ENCODE data around the gene INPP5F. TPM values are rescaled to one million over a fixed set of nuclear protein-coding genes. Genes with fewer than 3 reads are reported as not detected.
A peak's percentile ranks its signal among the peaks of the same experiment; 100 is the strongest.
"Not testable (repeated sequence)": the region's sequence is repeated elsewhere in the genome, so short reads cannot be mapped to it uniquely, and the experiment has no call there.

The INPP5F gene
- total RNA-seq, 1 experiment from 2014 or later = 13.2 TPM

DNA sequence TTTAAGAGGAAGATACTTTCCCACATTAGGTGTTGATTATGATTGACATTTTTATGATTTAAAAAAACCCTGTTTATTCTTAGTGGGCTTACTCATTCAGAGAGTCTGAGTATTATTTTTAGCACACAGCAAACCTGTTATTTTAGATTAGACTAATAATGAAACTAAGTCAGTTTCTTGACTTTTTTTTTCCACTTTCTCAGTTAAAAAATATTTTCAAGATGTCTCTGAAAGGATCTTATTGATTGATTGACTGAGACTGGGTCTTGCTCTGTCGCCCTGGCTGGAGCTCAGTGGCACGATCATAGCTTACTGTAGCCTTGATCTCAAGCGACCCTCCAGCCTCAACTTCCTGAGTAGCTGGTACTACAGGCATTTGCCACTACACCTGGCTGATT lies 20.4 kb upstream of the INPP5F start:
- no peak for DNase-seq (ENCODE audit: low read depth)

DNA sequence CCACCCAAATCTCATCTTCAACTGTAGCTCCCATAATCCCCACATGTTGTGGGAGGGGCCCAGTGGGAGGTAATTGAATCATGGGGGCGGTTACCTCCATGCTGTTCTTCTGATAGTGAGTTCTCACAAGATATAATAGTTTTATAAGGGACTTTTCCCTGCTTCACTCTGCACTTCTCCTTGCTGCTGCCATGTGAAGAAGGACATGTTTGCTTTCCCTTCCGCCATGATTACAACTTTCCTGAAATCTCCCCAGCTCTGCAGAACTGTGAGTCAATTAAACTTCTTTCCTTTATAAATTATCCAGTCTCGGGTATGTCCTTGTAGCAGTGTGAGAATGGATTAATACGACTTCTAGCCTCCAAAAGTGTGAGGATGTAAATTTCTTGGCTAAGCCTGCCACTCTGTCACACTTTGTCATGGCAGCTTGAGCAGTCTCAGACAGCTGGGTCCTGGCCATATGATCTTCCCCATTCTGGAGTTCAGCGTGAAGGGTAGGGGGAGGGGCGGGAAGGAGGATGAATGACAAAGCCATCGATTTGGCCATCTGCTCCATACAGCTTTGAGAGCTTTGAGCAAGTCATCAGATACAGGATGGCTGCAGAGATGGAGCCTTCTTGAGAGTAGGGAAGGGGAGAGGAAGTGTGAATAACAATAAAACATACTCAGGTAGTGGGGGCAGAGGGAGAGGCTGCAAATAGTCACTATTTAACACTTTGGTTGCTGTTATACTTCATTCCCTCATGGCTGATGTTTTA lies 19.1 kb upstream of the INPP5F start:
- no peak for DNase-seq (ENCODE audit: low read depth)

DNA sequence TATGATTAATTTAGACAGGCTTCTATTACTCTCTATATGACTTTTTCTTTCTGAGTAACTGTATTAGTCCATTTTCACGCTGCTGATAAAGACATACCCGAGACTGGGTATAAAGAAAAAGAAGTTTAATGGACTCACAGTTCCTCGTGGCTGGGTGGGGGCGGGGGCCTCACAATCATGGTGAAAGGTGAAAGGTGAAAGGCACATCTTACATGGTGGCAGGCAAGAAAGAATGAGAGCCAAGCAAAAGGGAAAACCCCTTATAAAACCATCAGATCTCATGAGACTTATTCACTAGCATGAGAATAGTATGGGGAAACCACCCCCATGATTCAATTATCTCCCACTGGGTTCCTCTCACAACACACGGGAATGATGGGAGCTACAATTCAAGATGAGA lies 18.5 kb upstream of the INPP5F start:
- not testable (repeated sequence) for DNase-seq (ENCODE audit: low read depth)

DNA sequence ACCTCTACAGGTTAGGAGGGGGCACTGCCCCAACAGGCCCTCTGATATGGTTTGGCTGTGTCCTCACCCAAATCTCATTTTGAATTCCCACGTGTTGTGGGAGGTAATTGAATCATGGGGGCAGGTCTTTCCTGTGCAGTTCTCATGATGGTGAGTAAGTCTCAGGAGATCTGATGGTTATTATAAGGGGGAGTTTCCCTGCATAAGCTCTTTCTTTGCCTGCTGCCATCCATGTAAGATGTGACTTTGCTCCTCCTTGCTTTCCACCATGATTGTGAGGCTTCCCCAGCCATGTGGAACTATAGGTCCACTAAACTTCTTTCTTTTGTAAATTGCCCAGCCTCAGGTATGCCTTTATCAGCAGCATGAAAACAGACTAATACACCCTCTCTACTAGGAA lies 14.9 kb upstream of the INPP5F start:
- not testable (repeated sequence) for DNase-seq (ENCODE audit: low read depth)

DNA sequence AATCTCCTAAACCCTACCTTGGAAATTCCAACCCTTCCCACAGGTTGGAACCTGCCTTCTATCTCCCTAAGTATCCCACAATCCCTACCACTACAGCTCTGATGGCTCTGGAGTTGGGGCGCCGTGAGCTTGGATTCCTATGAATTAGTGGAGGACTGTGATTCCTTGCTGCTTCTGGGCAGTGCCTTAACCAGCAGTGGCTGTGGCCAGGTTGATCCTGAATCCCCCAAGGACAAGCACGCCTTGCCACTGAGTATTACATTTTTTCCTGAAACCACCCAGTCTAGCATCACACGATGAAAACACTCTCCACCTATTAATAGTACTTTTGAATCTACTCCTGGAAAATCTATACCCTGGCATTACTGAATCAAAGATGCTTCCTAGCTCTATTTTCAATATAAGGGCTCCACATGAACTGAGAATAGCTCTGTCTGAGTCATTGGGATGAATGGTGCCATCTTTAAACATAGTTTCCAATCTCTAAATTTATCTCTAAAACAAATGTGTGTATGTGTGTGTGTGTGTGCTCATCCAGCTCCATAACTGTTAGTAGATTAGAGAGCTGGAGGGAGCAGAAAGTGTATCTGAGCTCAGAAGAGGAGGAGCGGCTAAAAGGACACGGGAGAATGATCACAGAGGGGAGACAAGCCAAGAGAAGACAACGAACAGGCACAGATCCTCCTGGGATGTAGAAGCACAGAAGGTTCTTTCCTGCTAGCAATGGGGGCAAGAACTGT lies 11.9 kb upstream of the INPP5F start:
- no peak for DNase-seq (ENCODE audit: low read depth)

DNA sequence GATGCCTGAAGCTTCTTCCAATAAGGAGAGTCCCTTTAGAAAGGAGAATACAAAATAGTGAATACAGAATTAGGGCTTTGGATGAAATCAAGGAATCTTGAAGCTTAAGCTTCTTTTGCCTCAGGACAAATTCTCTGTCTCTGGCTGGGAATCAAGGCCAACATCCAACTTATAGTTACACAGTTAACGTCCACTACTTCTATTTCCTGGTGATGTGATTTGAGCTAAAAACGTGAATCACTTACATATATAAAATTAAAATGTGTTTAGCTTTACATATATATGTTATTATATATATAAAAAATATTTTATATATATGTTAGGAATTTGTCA lies 11.4 kb upstream of the INPP5F start:
- peak; percentile 26 for DNase-seq (ENCODE audit: low read depth)

DNA sequence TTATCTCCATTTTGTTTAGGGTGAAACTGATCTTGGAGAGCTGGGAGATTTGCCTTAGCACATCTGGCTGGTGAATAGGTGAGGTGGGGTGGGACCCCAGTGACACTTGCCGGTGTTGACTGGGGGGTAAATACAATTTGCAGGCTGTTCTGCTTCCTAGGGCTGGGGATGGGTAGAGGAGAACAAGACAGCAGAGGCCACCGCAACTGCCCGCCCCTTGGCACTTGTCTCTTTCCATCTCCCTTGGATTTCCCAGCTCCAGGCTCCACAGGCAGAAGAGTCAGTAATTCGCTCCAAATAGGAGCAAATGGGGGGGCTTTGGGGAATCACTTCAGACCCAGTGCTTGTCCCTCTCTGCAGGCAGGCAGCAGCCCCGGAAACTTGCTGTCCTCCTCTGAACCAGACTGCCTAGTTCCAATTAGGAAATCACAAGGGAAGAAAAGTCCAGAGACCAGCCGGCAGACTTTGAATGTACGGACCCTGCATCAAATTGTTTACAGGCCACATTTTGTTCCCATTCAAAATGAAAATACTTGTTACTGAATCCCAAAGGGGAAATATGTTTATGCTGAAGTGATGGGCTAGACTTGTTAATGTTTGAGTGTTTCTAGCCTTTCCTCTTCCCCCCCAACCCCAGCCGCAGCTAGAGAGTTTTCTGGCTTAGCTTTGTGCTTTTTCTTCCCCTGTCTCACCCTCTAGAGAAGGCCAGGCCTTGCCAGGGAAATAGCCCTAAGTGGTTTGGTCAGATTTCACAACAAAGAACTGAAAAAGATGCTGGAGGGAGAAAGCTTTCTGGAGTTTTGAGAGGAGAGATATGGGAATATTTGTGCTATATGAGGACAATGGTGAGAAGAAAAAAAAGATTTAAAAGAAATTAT lies 10.0 kb upstream of the INPP5F start:
- no peak for DNase-seq (ENCODE audit: low read depth)

DNA sequence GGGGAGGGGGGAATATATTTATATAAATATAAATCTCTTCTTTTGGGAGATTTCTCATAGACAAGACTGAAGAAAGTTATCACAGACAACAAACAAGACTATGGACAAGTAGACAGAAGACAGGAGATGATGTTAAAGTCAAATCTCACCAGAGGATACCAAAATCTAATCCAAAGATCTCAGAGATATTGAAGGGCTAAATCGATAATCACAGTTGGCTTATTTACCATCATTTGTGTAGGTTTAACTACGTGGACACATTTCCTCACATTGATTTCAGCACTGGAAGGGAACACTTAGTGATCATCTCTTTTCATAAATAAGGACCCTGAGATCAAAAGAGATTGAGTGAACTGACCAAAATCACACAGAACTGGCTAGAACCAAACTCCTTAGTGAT lies 2.7 kb upstream of the INPP5F start:
- DNase-seq (ENCODE audit: low read depth) = no peak

DNA sequence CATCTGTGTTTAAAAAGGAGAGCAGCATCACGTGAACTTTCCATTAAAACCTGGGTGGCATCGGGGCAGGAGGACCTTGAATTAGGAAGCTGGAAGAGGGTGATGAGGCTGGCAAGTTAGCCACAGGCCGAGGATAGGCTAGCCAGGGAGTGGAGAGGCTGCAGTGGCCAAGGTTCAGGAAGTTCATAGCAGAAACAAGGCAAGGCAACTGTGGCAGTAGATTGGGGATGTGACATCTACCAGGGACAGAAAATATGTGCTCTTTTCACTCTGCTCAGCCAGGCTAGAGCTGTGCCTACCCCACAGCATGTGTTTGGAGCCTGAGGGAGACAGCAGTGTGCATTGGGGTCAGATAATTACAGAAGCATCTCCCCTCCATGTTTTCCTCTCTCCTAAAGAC lies 2.2 kb upstream of the INPP5F start:
- DNase-seq (ENCODE audit: low read depth) = no peak

DNA sequence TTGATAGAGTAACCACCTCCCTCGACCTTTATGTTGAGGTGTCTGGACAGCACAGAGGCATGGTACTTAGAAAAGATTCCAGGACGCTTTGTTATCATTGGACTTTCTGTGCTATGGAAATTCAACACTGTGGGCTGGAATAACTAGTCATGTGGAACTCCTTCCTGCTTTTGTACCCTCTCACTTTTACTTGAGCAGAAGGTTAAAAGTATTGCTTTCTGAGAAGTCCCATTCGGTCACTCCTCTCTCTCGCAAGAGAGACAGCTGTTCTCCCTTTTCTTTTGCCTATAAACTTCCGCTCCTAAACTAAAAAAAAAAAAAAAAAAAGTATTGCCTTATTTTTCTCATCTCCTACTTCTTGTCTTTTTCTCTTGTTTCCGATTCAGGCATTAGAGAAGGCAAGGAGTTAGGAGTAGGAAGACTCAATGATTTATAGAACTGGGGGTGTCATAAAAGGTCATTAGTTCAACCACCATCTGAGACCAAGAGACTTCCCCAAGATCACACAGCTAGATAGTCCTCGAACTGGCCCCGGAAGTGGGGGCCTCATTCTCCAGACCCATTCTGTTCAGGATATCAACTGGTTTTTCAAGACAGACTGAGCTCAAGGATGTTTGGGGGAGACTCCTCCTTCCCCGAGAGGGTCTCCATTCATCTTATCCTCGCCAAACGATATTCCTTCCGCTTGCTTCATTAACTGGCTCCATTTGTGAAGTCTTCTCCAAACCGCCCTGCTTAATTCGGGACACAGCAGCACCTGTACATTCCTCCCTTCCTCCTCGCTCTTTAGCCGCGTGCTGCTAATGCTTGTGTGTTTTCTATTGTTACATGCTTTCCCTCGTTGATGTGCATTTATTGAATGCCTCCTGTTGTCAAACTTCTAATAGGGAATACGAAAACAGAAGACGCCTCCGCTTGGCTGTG lies 995 bp upstream of the INPP5F start:
- peak; percentile 20 for DNase-seq (ENCODE audit: low read depth)

DNA sequence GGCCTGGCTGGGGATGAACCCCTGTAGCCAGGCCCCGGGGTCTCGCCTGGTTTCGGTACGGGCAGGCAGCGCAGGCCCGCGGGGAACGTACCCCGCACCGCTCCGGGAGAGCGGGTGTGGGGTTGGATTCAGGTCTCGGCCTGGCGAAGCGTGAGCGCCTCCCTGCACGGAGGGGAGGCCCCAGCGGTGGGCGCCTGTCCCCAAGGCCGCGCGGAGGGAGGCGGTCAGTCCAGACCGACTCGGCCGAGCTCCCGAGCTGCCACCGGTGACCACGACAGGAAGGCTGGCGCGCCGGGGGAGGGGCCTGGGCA lies 378 bp upstream of the INPP5F start:
- DNase-seq (ENCODE audit: low read depth) = no peak

DNA sequence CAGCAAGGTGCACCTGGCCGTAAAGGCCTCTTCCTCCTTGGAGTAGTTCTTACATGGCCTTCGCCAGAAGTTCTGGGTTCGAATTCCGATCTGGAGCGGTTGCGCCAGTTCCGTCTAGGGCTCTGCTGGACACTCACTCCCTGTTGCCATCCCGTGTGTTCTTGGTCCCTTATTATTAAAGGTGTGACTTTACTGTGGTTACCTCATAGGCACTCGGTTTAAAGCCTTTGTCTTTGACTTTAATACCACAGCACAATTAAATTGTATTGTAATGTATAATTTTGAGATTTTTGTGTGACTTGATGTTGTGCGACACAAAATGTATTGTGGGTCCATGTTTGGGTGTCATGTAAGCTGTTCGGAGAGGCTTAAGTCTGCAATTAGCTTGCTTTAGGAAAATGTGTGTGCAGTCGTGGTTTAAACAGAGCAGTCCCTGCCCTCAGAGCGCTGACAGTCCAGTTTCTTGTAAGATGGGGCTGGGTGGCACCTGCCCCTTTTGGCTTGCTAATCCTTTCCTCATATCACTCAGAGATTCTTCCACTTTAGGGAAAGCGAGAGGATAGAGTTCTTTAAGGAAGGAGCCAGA lies 919 bp downstream of the INPP5F start:
- no peak for DNase-seq (ENCODE audit: low read depth)

DNA sequence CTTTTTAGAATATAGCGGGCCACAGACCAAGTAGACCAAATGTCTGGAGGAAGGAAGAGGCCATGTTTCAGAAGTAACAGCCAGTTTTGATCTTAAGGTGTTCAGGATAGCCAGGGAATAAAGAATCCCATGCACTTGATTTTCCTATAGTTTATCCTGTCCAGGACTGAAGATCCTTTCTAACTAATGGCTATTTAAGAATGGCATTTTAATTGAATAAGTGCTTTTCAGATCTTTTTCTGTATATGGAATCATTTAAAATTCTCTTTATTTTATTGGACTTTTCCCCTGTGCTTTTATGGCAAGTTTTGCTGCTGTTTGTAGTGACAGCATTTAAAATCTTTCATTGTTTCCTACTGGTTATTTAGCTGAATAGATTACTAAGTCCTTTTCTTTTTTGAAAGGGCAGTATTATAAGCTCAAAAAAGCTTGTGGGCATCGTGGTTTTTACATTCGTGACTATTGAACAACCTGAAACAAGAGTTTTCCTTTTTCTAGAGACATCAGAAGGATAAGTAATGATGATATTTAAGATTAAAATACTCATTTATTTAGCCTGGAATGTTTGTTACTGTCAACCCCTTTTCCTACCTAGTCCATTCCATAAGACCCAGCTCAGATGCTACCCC lies 2.4 kb downstream of the INPP5F start:
- DNase-seq (ENCODE audit: low read depth) = peak; percentile 26

DNA sequence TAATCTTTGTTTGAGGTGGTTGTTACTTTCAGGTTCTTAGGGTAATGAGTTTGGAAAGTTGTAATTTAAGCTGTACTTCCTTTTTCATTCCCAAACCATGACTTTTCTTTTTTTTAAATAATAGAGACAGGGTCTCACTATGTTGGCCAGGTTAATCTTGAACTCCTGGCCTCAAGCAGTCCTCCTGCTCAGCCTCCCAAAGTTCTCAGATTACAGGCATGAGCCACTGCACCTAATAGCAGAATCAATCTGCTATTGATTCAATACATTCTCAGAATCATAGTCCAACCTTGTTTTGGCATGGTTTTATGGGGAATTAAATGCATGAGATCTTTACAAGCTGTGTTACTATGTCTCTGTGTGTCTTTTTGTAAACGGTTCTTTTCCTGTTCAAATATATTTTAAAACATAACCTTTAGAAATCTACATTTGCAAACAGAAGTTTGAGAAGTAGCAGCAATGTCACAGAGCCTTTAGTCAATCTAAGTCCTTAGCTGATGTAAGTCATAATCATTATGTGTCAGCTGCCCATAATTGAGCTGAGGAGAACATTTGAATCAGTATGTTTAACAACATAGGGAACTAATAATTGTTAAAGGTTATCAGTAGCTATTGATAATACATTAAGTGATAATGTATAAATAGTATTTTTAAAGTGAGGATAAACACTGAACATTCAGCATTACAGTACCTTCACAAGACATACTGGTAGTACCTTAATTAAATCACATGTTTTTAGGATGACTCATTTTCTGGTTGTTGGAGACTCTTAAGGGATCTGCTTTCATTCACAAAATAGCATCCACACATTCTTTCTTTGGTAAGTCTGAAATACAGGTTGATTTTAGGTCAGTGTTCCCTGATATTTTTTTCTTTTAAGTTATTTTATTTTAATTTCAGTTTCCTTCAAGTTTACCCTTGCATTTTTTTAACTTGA lies 8.8 kb downstream of the INPP5F start:
- DNase-seq (ENCODE audit: low read depth) = peak; percentile 58

DNA sequence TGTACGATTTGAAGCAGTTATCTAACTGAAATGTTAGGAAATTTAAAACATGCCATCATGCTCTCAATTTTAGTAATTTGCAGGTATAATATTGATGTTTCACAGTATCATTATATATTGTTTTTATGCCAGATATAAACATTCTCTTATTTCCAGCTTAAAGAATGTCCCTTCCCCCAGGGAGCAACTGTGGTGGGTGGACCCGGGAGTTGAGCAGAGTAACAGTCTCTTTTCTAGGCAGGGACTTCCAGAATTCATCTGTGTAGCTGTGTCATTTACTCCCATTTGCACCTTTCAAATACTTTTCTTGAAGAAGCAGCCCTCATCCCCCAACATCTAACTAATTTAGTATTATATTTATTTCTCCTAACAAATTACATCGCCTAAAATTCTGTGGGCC lies 9.6 kb downstream of the INPP5F start:
- no peak for DNase-seq (ENCODE audit: low read depth)

DNA sequence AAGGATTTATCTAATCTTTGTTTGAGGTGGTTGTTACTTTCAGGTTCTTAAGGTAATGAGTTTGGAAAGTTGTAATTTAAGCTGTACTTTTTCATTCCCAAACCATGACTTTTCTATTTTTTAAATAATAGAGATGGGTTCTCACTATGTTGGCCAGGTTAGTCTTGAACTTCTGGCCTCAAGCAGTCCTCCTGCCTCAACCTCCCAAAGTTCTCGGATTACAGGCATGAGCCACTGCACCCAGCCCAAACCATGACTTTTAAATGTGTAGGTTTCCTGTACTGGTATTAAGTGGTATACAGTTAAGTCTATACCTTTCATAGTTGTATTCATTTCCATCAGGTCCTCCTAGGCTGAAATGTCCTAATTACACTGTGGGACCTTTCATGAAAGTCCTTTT lies 10.4 kb downstream of the INPP5F start:
- no peak for DNase-seq (ENCODE audit: low read depth)

DNA sequence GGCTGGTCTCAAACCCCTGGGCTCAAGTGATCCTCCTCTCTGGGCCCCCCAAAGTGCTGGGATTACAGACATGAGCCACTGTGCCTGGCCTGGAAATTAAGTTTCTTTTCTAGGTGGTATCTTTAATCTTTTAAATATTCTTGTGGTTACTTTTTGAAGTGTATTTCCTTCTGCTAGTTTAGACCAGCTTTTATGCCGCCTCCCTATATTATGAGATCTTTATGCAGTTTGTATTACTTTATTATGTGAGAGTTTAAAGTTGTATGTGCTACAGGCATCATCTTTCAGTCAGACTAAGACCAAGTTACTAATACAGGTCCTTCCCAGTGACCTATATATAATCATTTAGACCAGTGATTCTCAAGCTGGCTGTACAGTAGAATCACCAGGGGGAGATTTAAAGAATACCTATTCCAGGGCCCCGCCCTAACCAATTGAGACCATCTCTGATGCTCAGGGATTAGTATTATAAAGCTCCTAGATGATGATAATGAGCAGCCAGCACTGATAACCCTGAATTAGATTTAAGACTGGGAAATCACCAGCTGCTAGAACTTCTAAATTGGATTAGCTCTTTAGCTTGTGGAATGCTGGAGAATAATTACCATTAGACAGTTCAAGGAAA lies 11.3 kb downstream of the INPP5F start:
- DNase-seq (ENCODE audit: low read depth) = no peak

DNA sequence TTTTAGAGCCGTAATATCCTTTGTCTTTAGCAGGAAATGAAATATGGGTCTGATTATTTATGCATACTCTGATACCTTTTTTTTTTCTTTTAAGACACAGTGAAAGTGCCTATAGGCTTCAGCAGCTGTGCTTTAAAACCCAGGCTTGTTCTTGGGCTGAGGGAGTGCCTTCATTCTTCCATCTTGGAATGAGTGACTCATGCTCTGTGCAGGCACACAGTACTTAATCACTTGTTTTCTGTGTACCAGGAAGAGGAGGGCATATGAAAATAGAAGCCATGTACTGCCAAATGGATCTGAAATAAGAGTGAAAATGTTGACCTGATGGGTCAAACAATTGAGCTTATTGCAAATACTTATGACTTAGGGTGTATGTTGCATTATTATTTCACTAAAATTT lies 12.0 kb downstream of the INPP5F start:
- peak; percentile 79 for DNase-seq (ENCODE audit: low read depth)

DNA sequence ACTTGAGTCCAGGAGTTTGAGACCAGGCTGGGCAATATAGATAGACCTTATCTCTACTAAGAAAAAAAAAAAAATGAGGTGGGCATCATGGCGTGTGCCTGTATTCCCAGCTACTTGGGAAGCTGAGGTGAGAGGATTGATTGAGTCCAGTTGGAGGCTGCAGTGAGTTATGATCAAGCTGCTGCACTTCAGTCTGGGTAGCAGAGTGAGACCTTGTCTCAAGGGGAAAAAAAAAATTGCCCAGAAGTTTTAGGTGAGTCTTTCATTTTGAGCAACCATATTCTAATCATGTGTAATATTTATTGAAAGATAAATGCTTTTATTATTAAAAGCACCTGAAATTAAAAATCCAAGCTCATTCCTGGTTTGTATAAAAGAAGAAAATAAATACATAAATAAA lies 13.1 kb downstream of the INPP5F start:
- DNase-seq (ENCODE audit: low read depth) = no peak
